Measurements from ENCODE around the gene PARPBP. TPM values are rescaled to one million over a fixed set of nuclear protein-coding genes. Genes with fewer than 3 reads are reported as not detected.

The PARPBP gene
- total RNA-seq, 1 experiment from 2014 or later = 23.5 TPM

DNA sequence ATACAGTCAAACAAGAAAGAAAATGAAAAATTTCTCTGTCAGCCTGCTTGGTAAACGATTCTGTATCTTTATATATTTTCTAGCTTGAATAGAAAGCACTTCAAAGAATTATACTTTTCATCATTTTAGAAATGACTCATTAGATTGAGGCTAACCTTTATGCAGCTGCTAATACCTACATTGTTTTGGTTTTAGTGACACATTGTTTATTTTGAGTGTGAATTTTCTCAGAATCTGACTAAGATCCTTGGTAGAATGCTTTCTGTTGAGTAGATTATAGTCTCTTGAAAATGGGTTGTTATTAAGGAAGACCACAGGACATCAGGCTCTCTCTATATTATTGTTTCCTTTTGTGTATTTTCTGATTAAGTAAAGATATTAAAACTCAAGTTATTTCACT is 77.8 kb downstream of the PARPBP start, which contains the start of gene PMCH:
TSS of gene PMCH (minus strand) at position 45 of the 400 bp plus-strand sequence. CDS start 63 bp downstream, outside the sequence.
- Histone ChIP-seq H3K27me3 (ENCODE audit: insufficient read depth, low read length) (no peaks in the 10 kb centered on the region), H3K4me2 (ENCODE audit: low read length) (no peak within 1 kb of the TSS), H4K20me1 (ENCODE audit: insufficient read depth) (no peaks in the 10 kb centered on the region), H3K4me1 (ENCODE audit: control insufficient read depth in 1 of 2, insufficient read depth in 2 of 2, low read length in 2 of 2) (no peaks in the 10 kb centered on the region), H3K9ac (ENCODE audit: low read length) (no peak within 1 kb of the TSS), H2AFZ (ENCODE audit: low read depth, low read length, poor library complexity, severe bottlenecking) (no peak within 1 kb of the TSS), H3K36me3 (ENCODE audit: control insufficient read depth in 1 of 2, insufficient read depth in 2 of 2, low read length in 2 of 2) (no peaks in the 10 kb centered on the region), H3K9me3 (ENCODE audit: control insufficient read depth in 1 of 2, insufficient read depth in 1 of 2, low read depth in 1 of 2, low read length in 2 of 2) (no peaks in the 10 kb centered on the region), H3K79me2 (ENCODE audit: insufficient read depth, low read length) (no peaks in the 10 kb centered on the region), H3K27ac (ENCODE audit: low read depth, low read length) (no peak within 1 kb of the TSS), H3K9me2 (ENCODE audit: insufficient read depth) (no peaks in the 10 kb centered on the region), H3K4me3 (replicated peaks in 1 of 2; ENCODE audit: low read depth in 1 of 2, low read length in 2 of 2) (no peak within 1 kb of the TSS)
- TF ChIP-seq, protein P1, sequence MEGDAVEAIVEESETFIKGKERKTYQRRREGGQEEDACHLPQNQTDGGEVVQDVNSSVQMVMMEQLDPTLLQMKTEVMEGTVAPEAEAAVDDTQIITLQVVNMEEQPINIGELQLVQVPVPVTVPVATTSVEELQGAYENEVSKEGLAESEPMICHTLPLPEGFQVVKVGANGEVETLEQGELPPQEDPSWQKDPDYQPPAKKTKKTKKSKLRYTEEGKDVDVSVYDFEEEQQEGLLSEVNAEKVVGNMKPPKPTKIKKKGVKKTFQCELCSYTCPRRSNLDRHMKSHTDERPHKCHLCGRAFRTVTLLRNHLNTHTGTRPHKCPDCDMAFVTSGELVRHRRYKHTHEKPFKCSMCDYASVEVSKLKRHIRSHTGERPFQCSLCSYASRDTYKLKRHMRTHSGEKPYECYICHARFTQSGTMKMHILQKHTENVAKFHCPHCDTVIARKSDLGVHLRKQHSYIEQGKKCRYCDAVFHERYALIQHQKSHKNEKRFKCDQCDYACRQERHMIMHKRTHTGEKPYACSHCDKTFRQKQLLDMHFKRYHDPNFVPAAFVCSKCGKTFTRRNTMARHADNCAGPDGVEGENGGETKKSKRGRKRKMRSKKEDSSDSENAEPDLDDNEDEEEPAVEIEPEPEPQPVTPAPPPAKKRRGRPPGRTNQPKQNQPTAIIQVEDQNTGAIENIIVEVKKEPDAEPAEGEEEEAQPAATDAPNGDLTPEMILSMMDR (IDR thresholded peaks at IDR 0.05 in 2 of 3, conservative IDR thresholded peaks at IDR 0.05 in 1 of 3; ENCODE audit: borderline replicate concordance in 1 of 3, insufficient read depth in 1 of 3, low read depth in 2 of 3, low read length in 2 of 3) = no peak
- TF ChIP-seq YY1 (IDR thresholded peaks at IDR 0.05; ENCODE audit: extremely low read depth, insufficient replicate concordance, low read depth, low read length) = no peak
- no peak for TF ChIP-seq SIN3A (IDR thresholded peaks at IDR 0.05; ENCODE audit: low read depth)
- no peak for TF ChIP-seq POLR2AphosphoS5 (IDR thresholded peaks at IDR 0.05; ENCODE audit: low read depth, low read length)
- no peak for TF ChIP-seq JUND (IDR thresholded peaks at IDR 0.05)
- no peak for TF ChIP-seq ELF1 (IDR thresholded peaks at IDR 0.05; ENCODE audit: borderline replicate concordance, low read depth)
- TF ChIP-seq FOSL1 (IDR thresholded peaks at IDR 0.05; ENCODE audit: low read depth) = no peak
- no peak for TF ChIP-seq CEBPB (IDR thresholded peaks at IDR 0.05; ENCODE audit: low read depth)
- TF ChIP-seq, protein P2, sequence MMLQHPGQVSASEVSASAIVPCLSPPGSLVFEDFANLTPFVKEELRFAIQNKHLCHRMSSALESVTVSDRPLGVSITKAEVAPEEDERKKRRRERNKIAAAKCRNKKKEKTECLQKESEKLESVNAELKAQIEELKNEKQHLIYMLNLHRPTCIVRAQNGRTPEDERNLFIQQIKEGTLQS (IDR thresholded peaks at IDR 0.05) = no peak
- no peak for TF ChIP-seq EZH2 (IDR thresholded peaks at IDR 0.05)
- TF ChIP-seq EGR1 (IDR thresholded peaks at IDR 0.05; ENCODE audit: low read depth) = no peak
- TF ChIP-seq, protein P3, sequence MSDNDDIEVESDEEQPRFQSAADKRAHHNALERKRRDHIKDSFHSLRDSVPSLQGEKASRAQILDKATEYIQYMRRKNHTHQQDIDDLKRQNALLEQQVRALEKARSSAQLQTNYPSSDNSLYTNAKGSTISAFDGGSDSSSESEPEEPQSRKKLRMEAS (IDR thresholded peaks at IDR 0.05) = no peak
- no peak for TF ChIP-seq SRF (IDR thresholded peaks at IDR 0.05; ENCODE audit: low read depth)
- TF ChIP-seq POLR2A (IDR thresholded peaks at IDR 0.05; ENCODE audit: borderline replicate concordance, extremely low read depth, insufficient read depth, insufficient read length) = no peak
- TF ChIP-seq, protein P4, sequence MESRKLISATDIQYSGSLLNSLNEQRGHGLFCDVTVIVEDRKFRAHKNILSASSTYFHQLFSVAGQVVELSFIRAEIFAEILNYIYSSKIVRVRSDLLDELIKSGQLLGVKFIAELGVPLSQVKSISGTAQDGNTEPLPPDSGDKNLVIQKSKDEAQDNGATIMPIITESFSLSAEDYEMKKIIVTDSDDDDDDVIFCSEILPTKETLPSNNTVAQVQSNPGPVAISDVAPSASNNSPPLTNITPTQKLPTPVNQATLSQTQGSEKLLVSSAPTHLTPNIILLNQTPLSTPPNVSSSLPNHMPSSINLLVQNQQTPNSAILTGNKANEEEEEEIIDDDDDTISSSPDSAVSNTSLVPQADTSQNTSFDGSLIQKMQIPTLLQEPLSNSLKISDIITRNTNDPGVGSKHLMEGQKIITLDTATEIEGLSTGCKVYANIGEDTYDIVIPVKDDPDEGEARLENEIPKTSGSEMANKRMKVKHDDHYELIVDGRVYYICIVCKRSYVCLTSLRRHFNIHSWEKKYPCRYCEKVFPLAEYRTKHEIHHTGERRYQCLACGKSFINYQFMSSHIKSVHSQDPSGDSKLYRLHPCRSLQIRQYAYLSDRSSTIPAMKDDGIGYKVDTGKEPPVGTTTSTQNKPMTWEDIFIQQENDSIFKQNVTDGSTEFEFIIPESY (IDR thresholded peaks at IDR 0.05; ENCODE audit: extremely low read depth, insufficient replicate concordance, low read length) = no peak
- TF ChIP-seq ZNF274 (IDR thresholded peaks at IDR 0.05; ENCODE audit: low read depth, low read length) = no peak
- no peak for TF ChIP-seq EZH2phosphoT487 (IDR thresholded peaks at IDR 0.05; ENCODE audit: borderline replicate concordance)
- no peak for TF ChIP-seq CBX3 (IDR thresholded peaks at IDR 0.05; ENCODE audit: low read depth)
- no peak for TF ChIP-seq SP1 (IDR thresholded peaks at IDR 0.05; ENCODE audit: low read depth)
- TF ChIP-seq ZFX (IDR thresholded peaks at IDR 0.05) = no peak
- ChIA-PET CTCF (no interaction called here), POLR2A (no interaction called here), RAD21 (ENCODE audit: low non-redundant PET in 1 of 2, low total read pairs in 2 of 2, uncharacterized antibody in 2 of 2, unreplicated experiment in 2 of 2) (no interaction called here)
- intact Hi-C loops (cut with micrococcal nuclease) = no loop called here
- ATAC-seq (no peak), DNase-seq (ENCODE audit: low read depth, low spot score) (no peak)
- no TSS peak for BruUV-seq (replicated peaks)

Measured in HCT116 (cell line).